Measurements from ENCODE around the gene CERS6. TPM values are rescaled to one million over a fixed set of nuclear protein-coding genes. Genes with fewer than 3 reads are reported as not detected.

The CERS6 gene
- polyA plus RNA-seq, 3 donors, result 7.6 to 17.7 (median 15.6) TPM

DNA sequence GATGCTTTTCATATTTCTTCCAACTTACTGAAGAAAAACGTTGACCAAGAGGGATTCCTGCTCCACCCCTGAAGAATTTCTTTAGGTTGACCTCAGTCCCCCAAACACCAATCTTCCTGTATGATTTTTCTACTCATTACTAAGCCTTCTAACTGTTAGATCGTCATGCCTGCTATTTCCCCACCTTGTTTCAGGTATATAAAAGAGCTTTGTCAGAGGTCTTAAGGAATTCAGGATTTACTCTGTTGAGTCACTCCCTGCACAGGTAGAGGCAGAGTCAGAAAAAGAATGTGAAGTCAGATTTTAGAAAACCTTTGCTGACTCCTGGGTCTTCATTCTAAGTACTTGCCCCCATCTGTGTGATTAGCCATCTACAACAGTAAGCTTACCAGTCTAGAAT lies 262.6 kb downstream of the CERS6 start:
- Mint-ChIP-seq H3K36me3 (peaks cover 52 to 64% of the 10 kb centered on the region in 2 donors), H3K4me3 (no peak overlapping the region), H3K27ac (no peak overlapping the region), H3K9me3 (no peaks in the 10 kb centered on the region), H3K27me3 (ENCODE audit: low read depth in 3 of 3) (no peaks in the 10 kb centered on the region), H3K4me1 (no peaks in the 10 kb centered on the region)
- H3K79me2 ChIP-seq (ENCODE audit: insufficient read depth, low read length), result no peaks in the 10 kb centered on the region
- H4K20me1 ChIP-seq (ENCODE audit: insufficient read depth, low read length), result no peaks in the 10 kb centered on the region
- H3K9ac ChIP-seq (ENCODE audit: insufficient read depth, low read length, poor library complexity, severe bottlenecking), result no peak overlapping the region
- intact Hi-C loops (cut with micrococcal nuclease), result no loop called here
- H3K4me2 ChIP-seq (replicated peaks; ENCODE audit: extremely low read depth, low read length, poor library complexity, severe bottlenecking), result no peak overlapping the region
- no peaks in the 10 kb centered on the region for H3K27me3 ChIP-seq (ENCODE audit: control insufficient read depth in 2 of 2, insufficient read depth in 2 of 2, low read length in 2 of 2)
- TF ChIP-seq, protein P1, sequence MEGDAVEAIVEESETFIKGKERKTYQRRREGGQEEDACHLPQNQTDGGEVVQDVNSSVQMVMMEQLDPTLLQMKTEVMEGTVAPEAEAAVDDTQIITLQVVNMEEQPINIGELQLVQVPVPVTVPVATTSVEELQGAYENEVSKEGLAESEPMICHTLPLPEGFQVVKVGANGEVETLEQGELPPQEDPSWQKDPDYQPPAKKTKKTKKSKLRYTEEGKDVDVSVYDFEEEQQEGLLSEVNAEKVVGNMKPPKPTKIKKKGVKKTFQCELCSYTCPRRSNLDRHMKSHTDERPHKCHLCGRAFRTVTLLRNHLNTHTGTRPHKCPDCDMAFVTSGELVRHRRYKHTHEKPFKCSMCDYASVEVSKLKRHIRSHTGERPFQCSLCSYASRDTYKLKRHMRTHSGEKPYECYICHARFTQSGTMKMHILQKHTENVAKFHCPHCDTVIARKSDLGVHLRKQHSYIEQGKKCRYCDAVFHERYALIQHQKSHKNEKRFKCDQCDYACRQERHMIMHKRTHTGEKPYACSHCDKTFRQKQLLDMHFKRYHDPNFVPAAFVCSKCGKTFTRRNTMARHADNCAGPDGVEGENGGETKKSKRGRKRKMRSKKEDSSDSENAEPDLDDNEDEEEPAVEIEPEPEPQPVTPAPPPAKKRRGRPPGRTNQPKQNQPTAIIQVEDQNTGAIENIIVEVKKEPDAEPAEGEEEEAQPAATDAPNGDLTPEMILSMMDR (IDR thresholded peaks at IDR 0.05), result no peak
- peaks cover 27 to 84% of the 10 kb centered on the region in 2 donors for H3K36me3 ChIP-seq (replicated peaks in 1 of 2; ENCODE audit: control insufficient read depth in 1 of 2, insufficient read depth in 2 of 2, low read length in 2 of 2)
- no peaks in the 10 kb centered on the region for H3K4me1 ChIP-seq (ENCODE audit: control insufficient read depth in 1 of 2, insufficient read depth in 2 of 2, low read length in 2 of 2)
- no peak overlapping the region for H3K4me3 ChIP-seq (replicated peaks in 1 of 3; ENCODE audit: low read depth in 2 of 3, low read length in 3 of 3)
- no peaks in the 10 kb centered on the region for H3K9me3 ChIP-seq (replicated peaks in 1 of 2; ENCODE audit: control insufficient read depth in 1 of 2, insufficient read depth in 1 of 2, low read length in 2 of 2)
- 100% methylated on average over 1 of the region's 2 CpGs for WGBS (ENCODE audit: insufficient coverage)
- H3K27ac ChIP-seq (ENCODE audit: low read depth in 1 of 2, low read length in 2 of 2), result no peak overlapping the region
- no peak overlapping the region for H2AFZ ChIP-seq (ENCODE audit: insufficient read depth, low read depth, low read length, poor library complexity, severe bottlenecking)
- DNase-seq, result no peak

DNA sequence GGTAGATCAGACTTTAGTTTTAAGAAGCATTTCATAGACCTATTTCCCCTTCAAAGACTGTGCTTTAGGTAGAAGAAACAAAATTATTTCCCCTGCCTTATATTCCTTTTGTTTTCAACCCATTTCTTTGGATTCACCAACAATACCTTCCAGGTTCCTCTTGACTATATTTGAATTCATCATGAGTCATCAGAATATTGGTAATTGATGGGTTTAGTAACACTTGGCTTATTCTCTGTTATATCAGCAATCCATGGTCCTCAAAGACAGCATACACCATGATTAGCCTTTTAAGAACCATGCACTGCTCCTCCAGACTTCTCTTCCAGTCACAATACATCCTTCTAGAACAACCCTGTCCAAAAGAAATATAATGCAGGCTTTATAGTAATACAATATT lies 263.4 kb downstream of the CERS6 start:
- no peak overlapping the region for H3K4me3 Mint-ChIP-seq
- no peaks in the 10 kb centered on the region for H3K79me2 ChIP-seq (ENCODE audit: insufficient read depth, low read length)
- TF ChIP-seq, protein P1 (IDR thresholded peaks at IDR 0.05), result no peak
- peaks cover 60 to 66% of the 10 kb centered on the region in 2 donors for H3K36me3 Mint-ChIP-seq
- H3K4me1 ChIP-seq (ENCODE audit: control insufficient read depth in 1 of 2, insufficient read depth in 2 of 2, low read length in 2 of 2), result no peaks in the 10 kb centered on the region
- DNase-seq, result no peak
- H3K4me2 ChIP-seq (replicated peaks; ENCODE audit: extremely low read depth, low read length, poor library complexity, severe bottlenecking), result no peak overlapping the region
- no peaks in the 10 kb centered on the region for H4K20me1 ChIP-seq (ENCODE audit: insufficient read depth, low read length)
- no peaks in the 10 kb centered on the region for H3K27me3 ChIP-seq (ENCODE audit: control insufficient read depth in 2 of 2, insufficient read depth in 2 of 2, low read length in 2 of 2)
- H3K27ac ChIP-seq (ENCODE audit: low read depth in 1 of 2, low read length in 2 of 2), result no peak overlapping the region
- no peak overlapping the region for H3K4me3 ChIP-seq (replicated peaks in 1 of 3; ENCODE audit: low read depth in 2 of 3, low read length in 3 of 3)
- no peak overlapping the region for H2AFZ ChIP-seq (ENCODE audit: insufficient read depth, low read depth, low read length, poor library complexity, severe bottlenecking)
- no peaks in the 10 kb centered on the region for H3K27me3 Mint-ChIP-seq (ENCODE audit: low read depth in 3 of 3)
- H3K27ac Mint-ChIP-seq, result no peak overlapping the region
- H3K9me3 ChIP-seq (replicated peaks in 1 of 2; ENCODE audit: control insufficient read depth in 1 of 2, insufficient read depth in 1 of 2, low read length in 2 of 2), result no peaks in the 10 kb centered on the region
- peaks cover 0 to 2% (median 0%) of the 10 kb centered on the region in 7 donors for H3K9me3 Mint-ChIP-seq
- no peak overlapping the region for H3K9ac ChIP-seq (ENCODE audit: insufficient read depth, low read length, poor library complexity, severe bottlenecking)
- H3K4me1 Mint-ChIP-seq, result no peaks in the 10 kb centered on the region
- intact Hi-C loops (cut with micrococcal nuclease), result no loop called here
- H3K36me3 ChIP-seq (replicated peaks in 1 of 2; ENCODE audit: control insufficient read depth in 1 of 2, insufficient read depth in 2 of 2, low read length in 2 of 2), result peaks cover 35 to 84% of the 10 kb centered on the region in 2 donors
